ENCODE measurements around the gene KCTD12.

The KCTD12 gene

DNA sequence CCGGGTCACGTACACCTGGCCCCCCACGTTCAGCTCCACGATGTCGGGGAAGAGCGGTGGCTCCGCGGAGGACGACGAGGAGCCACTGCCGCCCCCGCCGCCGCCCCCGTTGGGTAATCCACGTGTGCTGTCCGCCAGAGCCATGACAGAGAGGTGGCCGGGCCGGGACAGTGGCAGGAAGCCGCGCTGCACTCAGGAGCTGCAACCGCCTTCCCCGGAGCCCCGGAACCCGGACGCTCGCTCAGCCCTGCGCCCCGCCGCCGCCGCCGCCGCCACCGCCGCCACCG is 257 bp downstream of the KCTD12 start:
- no peak for DNase-seq

DNA sequence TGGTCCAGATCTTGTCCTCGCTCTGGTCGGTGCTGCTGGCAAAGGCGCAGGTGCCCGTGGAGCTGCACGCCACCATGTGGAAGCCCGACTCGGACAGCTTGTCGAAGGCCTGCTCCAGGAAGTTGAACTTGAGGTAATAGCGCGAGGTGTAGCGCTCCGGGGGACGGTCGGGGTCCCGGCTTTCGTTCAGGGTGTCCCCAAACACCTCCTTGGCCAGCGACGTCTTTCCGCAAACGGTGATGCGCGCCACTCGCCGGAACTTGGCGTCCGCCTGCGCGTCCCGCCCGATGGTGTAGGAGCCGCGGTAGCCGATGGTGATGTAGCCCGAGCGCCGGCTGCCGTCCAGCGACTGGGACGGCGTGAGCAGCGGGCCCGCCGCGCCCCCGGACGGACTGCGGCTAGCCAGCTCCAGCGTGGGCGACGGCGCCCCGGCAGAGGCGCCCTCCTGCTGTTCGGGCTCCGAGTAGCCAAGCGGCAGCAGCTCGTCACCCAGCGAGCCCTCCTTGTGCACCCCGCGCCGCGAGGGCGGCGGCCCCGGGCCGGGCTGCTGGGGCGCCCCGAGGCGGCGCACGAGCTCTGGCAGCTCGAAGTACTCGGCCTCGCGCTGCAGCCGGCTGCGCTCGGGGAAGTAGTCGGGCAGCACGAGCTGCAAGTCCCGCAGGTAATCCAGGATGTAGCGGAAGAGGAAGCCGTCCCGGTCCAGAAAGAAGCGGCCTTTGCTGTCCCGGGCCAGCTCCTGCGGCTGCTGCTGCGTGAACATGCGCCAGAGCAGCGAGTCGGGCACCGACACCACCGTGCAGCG is 801 bp downstream of the KCTD12 start:
- DNase-seq = peak; percentile 53

DNA sequence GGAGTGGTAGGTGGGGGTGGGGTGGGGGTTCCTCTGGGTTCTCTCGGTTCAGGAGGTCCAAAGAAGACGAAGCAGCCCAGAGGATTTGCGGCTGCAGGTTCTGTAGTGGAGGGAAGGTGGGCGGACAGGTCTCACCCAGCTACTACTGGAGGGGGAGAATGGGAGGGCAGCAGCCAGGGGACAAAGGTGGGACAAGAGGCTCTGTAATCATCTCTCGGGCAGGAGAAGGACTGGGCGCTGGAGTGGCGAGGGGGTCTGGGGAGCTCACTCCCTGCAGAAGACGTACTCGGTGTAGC is 1.4 kb downstream of the KCTD12 start:
- no peak for DNase-seq

- DNase-seq = peak; percentile 15
Measured at GRCh38 chr13:76884186-76884906, 1.9 kb downstream of the KCTD12 start.

- no peak for DNase-seq
Measured at GRCh38 chr13:76883236-76883635, 3.0 kb downstream of the KCTD12 start.

- DNase-seq = no peak
Measured at GRCh38 chr13:76882431-76882830, 3.8 kb downstream of the KCTD12 start.

GRCh38 chr13:76879883-76880270 is 6.3 kb downstream of the KCTD12 start:
- DNase-seq = no peak

GRCh38 chr13:76879203-76879882 is 6.9 kb downstream of the KCTD12 start:
- peak; percentile 66 for DNase-seq

DNA sequence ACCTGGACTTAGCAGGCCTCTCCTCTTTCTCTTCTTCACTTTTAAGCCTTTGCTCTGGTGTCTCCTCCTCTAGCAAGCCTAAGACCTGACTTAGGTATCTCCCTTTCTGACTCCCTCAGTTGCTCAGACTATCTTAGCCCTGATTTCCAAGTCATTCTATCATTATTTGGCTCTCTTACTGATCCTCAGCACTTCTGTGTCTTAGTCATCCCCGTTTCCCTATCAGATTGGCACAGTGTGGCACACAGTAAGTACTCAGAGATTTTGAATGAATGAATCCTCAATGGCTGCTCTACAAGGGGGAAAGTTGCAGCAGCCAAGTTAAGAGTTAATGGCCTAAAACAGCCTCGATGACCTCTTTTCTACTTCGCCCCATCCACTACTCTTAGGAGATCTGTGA is 8.2 kb downstream of the KCTD12 start:
- DNase-seq = no peak

DNA sequence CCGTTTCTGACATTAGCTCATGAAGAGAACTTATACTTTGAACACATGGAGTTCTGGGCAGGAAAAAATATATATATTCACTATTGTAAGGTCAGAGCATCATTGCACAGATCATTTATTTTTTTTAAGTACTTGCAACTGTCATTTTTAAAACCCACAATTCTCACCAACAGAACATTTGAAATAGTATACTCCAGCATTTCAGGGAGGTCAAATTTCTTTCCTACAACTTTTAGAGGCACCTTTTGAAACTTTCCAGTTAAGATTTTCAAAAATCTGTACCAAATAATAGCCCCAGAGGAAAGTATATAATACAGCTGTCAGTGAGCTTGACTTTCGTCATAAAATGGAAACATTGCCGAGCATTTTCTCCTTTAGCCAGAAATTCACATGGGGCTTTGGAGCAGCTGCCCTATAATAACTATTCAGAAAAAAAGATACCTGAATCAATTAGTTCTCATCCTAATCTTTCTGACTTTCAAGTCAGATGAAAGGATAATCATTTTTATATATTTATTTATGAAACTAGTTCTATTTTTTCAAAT is 10.9 kb downstream of the KCTD12 start:
- no peak for DNase-seq

- DNase-seq = no peak
Measured at GRCh38 chr13:76874479-76874878, 11.7 kb downstream of the KCTD12 start.

DNA sequence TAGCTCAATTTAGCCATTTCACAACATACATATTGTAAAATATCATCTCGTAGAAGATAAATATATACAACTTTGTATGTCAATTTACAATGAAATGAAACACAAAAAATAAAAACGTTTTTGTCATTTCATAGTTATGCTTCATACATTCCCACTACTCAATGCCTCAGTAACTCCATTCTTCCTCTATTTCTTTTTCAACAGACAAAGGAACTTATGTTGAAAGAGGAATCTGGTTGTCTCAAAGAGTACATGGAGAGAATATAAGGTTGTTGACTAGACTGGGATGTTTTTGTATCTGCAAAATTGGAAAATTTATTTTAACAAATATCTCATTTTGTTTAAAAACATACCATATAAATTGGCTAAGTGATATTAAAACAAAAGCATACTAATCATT is 12.8 kb downstream of the KCTD12 start:
- no peak for DNase-seq

GRCh38 chr13:76872675-76873074 is 13.5 kb downstream of the KCTD12 start:
- DNase-seq = no peak

GRCh38 chr13:76871432-76871831 is 14.8 kb downstream of the KCTD12 start:
- DNase-seq = no peak

DNA sequence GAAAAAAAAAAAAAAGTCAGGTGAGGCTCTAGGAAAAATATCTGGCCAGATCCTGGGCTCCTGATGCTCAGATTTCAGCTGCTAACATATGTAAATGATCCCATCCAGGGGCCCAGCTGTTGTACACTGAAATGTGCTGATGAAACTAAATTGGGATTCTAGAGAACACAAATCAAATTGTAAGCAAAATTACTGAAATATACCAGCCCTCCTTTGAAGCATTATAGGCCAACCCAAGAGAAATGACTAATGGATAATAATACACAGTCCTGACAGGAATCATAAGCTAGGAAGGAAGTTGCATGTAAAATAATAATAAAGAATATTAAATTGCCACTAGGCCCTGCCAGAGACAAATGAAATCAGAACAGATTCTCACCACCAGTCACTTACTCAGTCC is 17.8 kb downstream of the KCTD12 start:
- DNase-seq = no peak

DNA sequence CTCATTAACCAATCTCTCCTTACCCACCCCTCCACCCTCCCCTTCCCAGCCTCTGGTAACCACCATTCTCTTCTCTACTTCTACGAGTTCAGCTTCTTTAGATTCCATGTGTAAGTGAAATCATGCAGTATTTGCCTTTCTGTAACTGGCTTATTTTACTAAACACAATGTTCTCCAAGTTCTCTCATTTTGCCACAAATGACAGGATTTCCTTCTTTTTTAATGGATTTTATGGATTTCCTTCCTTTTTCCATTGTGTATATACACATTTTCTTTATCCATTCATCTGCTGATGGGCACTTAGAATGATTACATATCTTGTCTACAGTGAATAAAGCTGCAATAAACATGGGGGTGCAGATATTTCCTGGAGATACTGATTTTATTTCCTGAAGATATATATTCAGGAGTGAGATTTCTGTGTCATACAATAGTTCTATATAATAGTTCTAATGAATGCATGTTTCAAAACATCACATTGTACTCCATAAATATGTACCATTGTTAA is 20.2 kb downstream of the KCTD12 start:
- no peak for DNase-seq

DNA sequence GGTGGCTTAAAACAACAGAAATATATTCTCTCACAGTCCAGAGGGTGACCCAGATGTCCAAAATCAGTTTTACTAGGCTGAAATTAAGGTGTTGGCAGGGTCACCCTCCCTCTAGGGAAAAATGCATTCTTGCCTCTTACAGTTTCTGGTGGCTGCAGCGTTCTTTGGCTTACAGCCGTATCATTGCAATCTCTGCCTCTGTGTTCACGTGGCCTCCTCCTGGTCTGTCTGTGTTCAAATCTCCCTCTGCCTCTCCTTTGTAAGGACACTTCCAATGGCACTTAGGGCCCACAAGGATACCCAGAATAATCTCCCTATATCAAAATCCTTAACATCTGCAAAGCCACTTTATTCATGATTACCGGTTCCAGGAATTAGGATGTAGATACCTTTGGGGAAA is 21.1 kb downstream of the KCTD12 start:
- DNase-seq = no peak

DNA sequence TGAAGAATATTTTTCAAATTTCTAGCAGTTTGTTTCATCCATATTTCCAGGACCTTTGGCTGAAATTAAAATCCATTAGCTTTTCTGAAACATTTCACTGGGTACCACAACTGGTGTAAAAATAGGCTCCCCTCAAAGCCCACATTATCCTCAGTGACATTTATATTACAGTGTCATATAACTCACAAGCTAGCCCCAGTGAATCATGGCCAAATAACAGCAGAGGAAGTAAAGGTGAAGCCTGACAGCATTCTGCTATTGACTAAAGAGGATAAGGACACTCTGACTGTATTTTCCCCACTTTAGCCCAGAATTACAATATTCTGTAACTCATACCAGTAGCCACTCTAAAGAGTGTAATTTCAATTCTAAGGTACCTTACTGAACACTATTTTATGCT is 21.9 kb downstream of the KCTD12 start:
- no peak for DNase-seq

- DNase-seq = no peak
Measured at GRCh38 chr13:76863022-76863421, 23.2 kb downstream of the KCTD12 start.

- no peak for DNase-seq
Measured at GRCh38 chr13:76861859-76862258, 24.3 kb downstream of the KCTD12 start.

DNA sequence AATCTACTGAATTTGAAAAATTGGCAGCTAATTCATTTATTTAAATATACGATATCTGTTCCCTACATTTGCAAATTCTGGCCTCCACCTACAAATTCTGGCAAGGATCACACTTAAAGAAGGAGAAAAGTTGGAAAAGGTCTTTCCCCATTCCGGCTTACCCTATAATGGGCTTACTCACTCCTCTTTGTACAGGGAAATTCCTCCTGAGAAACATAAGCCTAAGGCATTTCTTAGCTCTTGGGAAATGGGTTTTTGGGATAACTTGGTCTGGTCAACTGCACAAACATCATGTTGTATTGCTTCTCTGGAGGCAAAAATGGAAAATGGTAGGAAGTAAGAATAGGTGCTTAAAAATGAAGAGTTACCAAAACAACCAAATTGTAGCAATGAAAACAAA is 25.5 kb downstream of the KCTD12 start:
- DNase-seq = no peak

DNA sequence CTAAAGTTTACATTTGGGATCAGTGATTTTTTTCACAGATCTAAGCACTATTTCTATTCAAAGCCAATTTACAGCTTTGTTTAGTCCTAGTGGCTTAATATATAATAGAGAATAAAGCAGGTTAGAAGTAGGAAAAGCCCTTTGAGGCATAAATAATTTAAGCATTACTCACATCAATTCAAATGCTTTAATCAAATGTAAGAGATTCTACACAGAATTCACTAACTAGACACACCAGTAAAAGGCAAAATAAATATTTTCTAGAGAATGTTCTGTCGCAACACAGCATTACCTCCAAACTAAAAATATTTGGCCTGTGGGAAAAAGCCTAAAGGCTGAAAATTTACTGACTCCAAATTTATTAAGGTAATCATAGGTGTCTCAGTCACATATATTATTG is 31.3 kb downstream of the KCTD12 start:
- no peak for DNase-seq

- no peak for DNase-seq
Measured at GRCh38 chr13:76853921-76854608, 32.1 kb downstream of the KCTD12 start.

All from CD4-positive, alpha-beta T cell treated with Interleukin-17A for 1 hour (primary cell).